Left hindlimb (tissue), 1 donor: ENCODE data around the gene BGN.

Experiments
- DNase-seq: peaks from one replicate; pipeline ENCODE4 v3.0.0-alpha.2; 2018

Gene BGN

GRCh38 chrX:153486171-153486570 lies 8.6 kb upstream of the BGN start:
- no peak for DNase-seq

GRCh38 chrX:153487590-153488071 lies 7.1 kb upstream of the BGN start:
- no peak for DNase-seq

- DNase-seq, result peak; percentile 70
These were observed 6.4 kb upstream of the BGN start for GRCh38 chrX:153488231-153488914.

GRCh38 chrX:153490217-153490930 lies 4.4 kb upstream of the BGN start:
- no peak for DNase-seq

- DNase-seq, result no peak
These were observed 3.3 kb upstream of the BGN start for GRCh38 chrX:153491351-153491914.

GRCh38 chrX:153491918-153492317 lies 2.9 kb upstream of the BGN start:
- no peak for DNase-seq

- no peak for DNase-seq
These were observed 2.2 kb upstream of the BGN start for GRCh38 chrX:153492543-153492942.

- no peak for DNase-seq
These were observed 1.7 kb upstream of the BGN start for GRCh38 chrX:153493085-153493484.

GRCh38 chrX:153494061-153494460 lies 719 bp upstream of the BGN start:
- no peak for DNase-seq

- DNase-seq, result no peak
These were observed 577 bp downstream of the BGN start for GRCh38 chrX:153495362-153495751.

GRCh38 chrX:153495903-153496589 lies 1.3 kb downstream of the BGN start:
- no peak for DNase-seq

- no peak for DNase-seq
These were observed 1.8 kb downstream of the BGN start for GRCh38 chrX:153496590-153496959.

- DNase-seq, result no peak
These were observed 3.7 kb downstream of the BGN start for GRCh38 chrX:153498453-153498852.

- DNase-seq, result no peak
These were observed 4.6 kb downstream of the BGN start for GRCh38 chrX:153499341-153499740.

- no peak for DNase-seq
These were observed 5.1 kb downstream of the BGN start for GRCh38 chrX:153499876-153500275.

- no peak for DNase-seq
These were observed 6.0 kb downstream of the BGN start for GRCh38 chrX:153500676-153501280.

GRCh38 chrX:153501530-153501929 lies 6.8 kb downstream of the BGN start:
- no peak for DNase-seq

GRCh38 chrX:153502131-153502530 lies 7.4 kb downstream of the BGN start:
- no peak for DNase-seq

- no peak for DNase-seq
These were observed 8.0 kb downstream of the BGN start for GRCh38 chrX:153502796-153503195.

- no peak for DNase-seq
These were observed 9.8 kb downstream of the BGN start for GRCh38 chrX:153504445-153505016.

GRCh38 chrX:153505361-153505760 lies 10.6 kb downstream of the BGN start:
- no peak for DNase-seq

GRCh38 chrX:153507484-153508178 lies 12.9 kb downstream of the BGN start:
- peak; percentile 83 for DNase-seq
